GM23338 (cell line): ENCODE results near the gene FBXO31.
"Not testable (repeated sequence)": the region's sequence is repeated elsewhere in the genome, so short reads cannot be mapped to it uniquely, and the experiment has no call there.

ENCODE experiments used
- CREB1 ChIP-seq: fragments of 250-450 bp; sonication (Bioruptor Pico); IDR thresholded peaks from 2 replicates; pipeline ENCODE4 v1.5.0; 2020; ENCODE audit warnings: low read depth, mild to moderate bottlenecking, moderate library complexity
- EZH2 ChIP-seq: fragments of 200-600 bp; sonication (generic); IDR thresholded peaks from one replicate; pipeline ENCODE4 v1.8.0; 2017; ENCODE audit warnings: antibody characterized with exemption, mild to moderate bottlenecking, low read depth; ENCODE audit not compliant: unreplicated experiment
- EZH2phosphoT487 ChIP-seq: fragments of 200-600 bp; sonication (generic); IDR thresholded peaks from one replicate; pipeline ENCODE4 v1.8.1; 2018; ENCODE audit warnings: antibody characterized with exemption; ENCODE audit not compliant: unreplicated experiment
- JUNB ChIP-seq: IDR thresholded peaks from one replicate; pipeline ENCODE4 v1.6.1; 2016; ENCODE audit warnings: antibody characterized with exemption; ENCODE audit not compliant: unreplicated experiment
- NANOG ChIP-seq: IDR thresholded peaks from 2 replicates; pipeline ENCODE4 v1.6.1; 2016; ENCODE audit warnings: antibody characterized with exemption, borderline replicate concordance
- TF ChIP-seq, protein P1 (sequence below), 2 experiments: fragments of 200-600 bp in 1 of 2; sonication (generic) in 1 of 2; conservative IDR thresholded peaks; 2 replicates each; pipeline versions ENCODE4 v1.5.1 to v1.6.1; 2016 to 2017; ENCODE audit warnings: antibody characterized with exemption in 2 of 2, low read depth in 2 of 2, mild to moderate bottlenecking in 2 of 2, moderate library complexity in 1 of 2
- TF ChIP-seq, protein P2 (sequence below): IDR thresholded peaks from one replicate; pipeline ENCODE4 v1.6.1; 2018; ENCODE audit warnings: antibody characterized with exemption; ENCODE audit not compliant: unreplicated experiment

DNA sequence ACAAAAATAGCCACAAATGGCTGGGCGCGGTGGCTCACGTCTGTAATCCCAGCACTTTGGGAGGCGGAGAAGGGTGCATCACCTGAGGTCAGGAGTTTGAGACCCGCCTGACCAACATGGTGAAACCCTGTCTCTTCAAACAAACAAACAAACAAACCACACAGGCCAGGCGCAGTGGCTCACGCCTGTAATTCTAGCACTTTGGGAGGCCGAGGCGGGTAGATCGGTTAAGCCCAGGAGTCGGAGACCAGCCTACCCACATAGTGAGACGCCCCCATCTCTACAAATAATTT, 1.2 kb upstream of the FBXO31 start:
- TF ChIP-seq CREB1 (CRISPR knock-in tag); NANOG; EZH2; JUNB; EZH2phosphoT487: not testable (repeated sequence)
- TF ChIP-seq, protein P1, sequence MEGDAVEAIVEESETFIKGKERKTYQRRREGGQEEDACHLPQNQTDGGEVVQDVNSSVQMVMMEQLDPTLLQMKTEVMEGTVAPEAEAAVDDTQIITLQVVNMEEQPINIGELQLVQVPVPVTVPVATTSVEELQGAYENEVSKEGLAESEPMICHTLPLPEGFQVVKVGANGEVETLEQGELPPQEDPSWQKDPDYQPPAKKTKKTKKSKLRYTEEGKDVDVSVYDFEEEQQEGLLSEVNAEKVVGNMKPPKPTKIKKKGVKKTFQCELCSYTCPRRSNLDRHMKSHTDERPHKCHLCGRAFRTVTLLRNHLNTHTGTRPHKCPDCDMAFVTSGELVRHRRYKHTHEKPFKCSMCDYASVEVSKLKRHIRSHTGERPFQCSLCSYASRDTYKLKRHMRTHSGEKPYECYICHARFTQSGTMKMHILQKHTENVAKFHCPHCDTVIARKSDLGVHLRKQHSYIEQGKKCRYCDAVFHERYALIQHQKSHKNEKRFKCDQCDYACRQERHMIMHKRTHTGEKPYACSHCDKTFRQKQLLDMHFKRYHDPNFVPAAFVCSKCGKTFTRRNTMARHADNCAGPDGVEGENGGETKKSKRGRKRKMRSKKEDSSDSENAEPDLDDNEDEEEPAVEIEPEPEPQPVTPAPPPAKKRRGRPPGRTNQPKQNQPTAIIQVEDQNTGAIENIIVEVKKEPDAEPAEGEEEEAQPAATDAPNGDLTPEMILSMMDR (conservative IDR thresholded peaks at IDR 0.05; ENCODE audit: low read depth in 2 of 2), result not testable (repeated sequence)
- TF ChIP-seq, protein P2, sequence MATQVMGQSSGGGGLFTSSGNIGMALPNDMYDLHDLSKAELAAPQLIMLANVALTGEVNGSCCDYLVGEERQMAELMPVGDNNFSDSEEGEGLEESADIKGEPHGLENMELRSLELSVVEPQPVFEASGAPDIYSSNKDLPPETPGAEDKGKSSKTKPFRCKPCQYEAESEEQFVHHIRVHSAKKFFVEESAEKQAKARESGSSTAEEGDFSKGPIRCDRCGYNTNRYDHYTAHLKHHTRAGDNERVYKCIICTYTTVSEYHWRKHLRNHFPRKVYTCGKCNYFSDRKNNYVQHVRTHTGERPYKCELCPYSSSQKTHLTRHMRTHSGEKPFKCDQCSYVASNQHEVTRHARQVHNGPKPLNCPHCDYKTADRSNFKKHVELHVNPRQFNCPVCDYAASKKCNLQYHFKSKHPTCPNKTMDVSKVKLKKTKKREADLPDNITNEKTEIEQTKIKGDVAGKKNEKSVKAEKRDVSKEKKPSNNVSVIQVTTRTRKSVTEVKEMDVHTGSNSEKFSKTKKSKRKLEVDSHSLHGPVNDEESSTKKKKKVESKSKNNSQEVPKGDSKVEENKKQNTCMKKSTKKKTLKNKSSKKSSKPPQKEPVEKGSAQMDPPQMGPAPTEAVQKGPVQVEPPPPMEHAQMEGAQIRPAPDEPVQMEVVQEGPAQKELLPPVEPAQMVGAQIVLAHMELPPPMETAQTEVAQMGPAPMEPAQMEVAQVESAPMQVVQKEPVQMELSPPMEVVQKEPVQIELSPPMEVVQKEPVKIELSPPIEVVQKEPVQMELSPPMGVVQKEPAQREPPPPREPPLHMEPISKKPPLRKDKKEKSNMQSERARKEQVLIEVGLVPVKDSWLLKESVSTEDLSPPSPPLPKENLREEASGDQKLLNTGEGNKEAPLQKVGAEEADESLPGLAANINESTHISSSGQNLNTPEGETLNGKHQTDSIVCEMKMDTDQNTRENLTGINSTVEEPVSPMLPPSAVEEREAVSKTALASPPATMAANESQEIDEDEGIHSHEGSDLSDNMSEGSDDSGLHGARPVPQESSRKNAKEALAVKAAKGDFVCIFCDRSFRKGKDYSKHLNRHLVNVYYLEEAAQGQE, result not testable (repeated sequence)
